DOHH2 (cell line): ENCODE data around the gene CCT2.

ENCODE experiments used
- CTCF ChIP-seq: fragments of 200-600 bp; sonication (generic); IDR thresholded peaks from one replicate; pipeline ENCODE4 v1.5.1; 2014; ENCODE audit warnings: antibody characterized with exemption, mild to moderate bottlenecking, low read depth, low read length; ENCODE audit not compliant: poor library complexity, severe bottlenecking
- EZH2phosphoT487 ChIP-seq: fragments of 200-600 bp; sonication (generic); IDR thresholded peaks from 2 replicates; pipeline ENCODE4 v1.6.1; 2017; ENCODE audit warnings: borderline replicate concordance, mild to moderate bottlenecking, antibody characterized with exemption, low read length, moderate library complexity, mixed read lengths

- TF ChIP-seq CTCF (no peak), EZH2phosphoT487 (no peak)
Measured at GRCh38 chr12:69642531-69642930, 57.3 kb downstream of the CCT2 start.
